ENCODE data around the gene SPECC1.
"Not testable (repeated sequence)": the region's sequence is repeated elsewhere in the genome, so short reads cannot be mapped to it uniquely, and the experiment has no call there.

SPECC1 gene

GRCh38 chr17:20173091-20173490 is 163.9 kb downstream of the SPECC1 start:
- no peak for DNase-seq (ENCODE audit: low spot score)

DNA sequence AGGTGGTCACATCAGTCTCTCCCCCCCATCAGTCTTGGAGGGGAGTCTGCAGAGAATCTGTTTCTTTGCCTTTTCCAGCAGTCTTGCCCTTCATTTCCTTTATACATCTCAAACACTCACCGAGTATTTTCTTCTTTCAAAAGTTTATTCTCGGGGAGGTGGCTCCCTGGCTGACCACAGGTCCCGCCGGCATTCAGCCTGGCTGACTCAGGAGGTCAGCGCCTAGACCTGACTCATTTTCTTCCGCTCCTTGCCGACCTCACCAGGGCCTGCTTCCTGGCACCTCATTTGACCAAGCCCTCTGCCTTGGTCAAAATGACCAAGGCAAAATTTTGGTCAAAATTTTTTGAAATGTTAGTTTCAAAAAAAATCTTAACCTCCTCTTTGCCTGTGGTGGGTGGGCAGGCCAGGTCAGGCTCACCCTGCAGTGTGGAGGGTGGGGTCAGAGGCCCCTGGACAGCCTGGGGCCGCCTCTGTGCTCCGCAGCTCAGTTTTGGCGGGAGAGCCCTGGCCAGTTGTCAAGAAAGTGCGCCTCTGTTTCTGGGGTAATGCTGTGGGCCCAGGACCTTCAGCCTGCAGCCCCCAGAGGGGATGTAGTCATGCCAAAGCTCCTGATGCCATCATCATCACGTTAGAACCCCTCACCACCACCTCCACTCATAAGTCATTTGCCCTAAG is 165.6 kb downstream of the SPECC1 start:
- DNase-seq (ENCODE audit: low spot score), result no peak

DNA sequence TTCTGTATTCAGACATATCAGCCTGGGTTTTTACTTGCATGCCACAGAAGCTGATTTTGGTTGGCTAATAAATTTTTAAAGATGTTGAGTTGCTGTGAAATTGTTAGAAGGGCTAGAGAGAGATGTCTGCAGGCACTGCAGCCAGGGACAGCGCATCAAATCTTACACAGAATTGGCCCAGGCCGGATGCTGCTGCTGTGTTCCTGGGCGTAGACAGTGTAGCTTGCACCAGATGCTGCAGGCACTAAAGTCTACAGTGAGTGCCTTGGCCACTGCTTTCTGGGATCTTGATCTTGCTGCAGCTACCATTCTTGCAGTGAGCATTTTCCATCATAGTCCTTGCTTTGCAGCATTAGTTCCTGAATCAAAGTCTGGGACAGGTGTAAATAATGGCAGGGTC is 169.9 kb downstream of the SPECC1 start:
- no peak for DNase-seq (ENCODE audit: low spot score)

GRCh38 chr17:20180661-20181060 is 171.5 kb downstream of the SPECC1 start:
- DNase-seq (ENCODE audit: low spot score), result no peak

DNA sequence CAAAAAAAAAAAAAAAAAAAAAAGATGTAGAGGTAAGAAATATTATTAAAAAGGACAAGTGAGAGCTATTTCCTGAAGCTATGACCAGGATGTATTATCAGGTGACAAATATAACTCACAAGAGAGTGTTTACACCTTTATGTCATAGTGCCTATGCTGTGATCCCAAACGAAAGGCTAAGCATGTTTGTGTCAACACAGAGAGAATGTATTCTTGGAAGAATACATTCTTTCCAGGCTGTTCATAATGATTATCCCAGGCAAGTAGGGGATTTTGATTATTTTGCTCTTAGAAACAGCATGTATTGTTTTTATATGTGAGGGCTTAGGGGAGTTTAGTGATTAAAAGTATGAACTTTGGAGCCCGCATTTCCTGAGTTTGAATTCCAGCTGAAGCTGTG is 175.0 kb downstream of the SPECC1 start:
- no peak for DNase-seq (ENCODE audit: low spot score)

DNA sequence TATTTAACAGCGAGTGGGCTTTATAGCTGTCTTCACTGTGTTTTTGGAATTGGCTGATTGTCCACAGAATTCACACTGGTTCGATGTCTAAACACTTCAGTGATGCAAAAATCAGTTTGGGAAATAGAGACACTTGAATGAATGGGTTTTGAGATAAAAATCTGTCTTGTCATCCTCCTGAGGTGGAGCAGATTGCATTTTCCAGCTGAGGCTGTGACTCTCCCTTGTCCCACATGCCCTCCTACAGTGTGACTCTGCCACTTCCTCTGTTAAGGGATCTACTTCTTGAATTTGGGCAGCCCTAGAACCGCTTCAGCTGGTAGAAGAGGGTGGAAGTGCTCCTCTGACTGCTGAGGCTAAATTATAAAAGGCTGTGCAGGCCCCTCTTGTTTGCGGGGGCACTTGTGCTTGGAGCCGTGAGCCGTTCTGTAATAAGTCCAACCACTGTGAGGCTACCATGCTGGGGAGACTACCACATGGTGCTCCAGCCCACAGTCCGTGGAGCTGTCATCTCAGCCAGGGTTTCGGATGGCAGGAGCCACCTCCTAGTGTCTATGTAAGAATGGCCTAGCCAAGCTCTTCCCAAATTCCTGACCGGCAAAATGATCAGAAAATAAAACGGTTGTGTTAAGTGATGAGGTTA is 175.9 kb downstream of the SPECC1 start:
- DNase-seq (ENCODE audit: low spot score), result no peak

DNA sequence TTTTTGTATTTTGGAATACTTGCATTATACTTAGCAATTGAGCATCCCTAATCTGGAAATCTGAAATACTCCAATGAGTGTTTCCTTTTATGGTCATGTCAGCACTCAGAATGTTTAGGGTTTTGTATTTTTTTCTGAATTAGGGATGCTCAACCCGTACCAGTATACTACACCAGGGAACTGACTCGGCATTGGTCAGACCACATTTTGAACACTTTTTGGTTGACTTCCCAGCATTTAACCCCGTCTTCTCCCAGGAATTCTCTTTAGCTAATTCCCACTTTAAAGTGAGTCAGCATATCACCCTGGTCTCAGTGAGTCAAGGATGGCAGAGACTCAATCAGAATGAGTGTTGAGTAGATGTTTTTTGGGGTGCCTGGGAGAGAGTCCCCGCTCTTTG is 177.9 kb downstream of the SPECC1 start:
- DNase-seq (ENCODE audit: low spot score), result no peak

- no peak for DNase-seq (ENCODE audit: low spot score)
Observed at GRCh38 chr17:20189302-20189701, 180.1 kb downstream of the SPECC1 start.

DNA sequence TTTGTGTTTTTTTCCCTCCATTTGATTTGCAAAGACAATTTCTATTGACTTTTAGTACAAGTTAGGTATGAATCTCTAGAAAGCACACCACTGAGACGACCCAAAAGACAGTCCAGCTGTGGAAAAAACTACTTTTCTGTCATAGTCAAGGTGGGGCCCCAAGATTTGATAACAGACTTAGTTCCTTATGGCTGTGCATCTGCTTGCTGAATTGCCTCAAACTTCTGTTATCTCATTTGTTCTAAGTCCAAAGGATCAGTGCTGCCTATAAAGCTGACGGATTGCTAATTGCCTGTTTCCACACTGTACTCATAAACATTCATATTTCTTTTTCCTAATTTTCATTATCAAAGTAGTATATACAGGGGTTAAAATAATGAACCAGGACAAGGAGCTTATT is 180.8 kb downstream of the SPECC1 start:
- DNase-seq (ENCODE audit: low spot score), result no peak

- no peak for DNase-seq (ENCODE audit: low spot score)
Observed at GRCh38 chr17:20190605-20191004, 181.4 kb downstream of the SPECC1 start.

DNA sequence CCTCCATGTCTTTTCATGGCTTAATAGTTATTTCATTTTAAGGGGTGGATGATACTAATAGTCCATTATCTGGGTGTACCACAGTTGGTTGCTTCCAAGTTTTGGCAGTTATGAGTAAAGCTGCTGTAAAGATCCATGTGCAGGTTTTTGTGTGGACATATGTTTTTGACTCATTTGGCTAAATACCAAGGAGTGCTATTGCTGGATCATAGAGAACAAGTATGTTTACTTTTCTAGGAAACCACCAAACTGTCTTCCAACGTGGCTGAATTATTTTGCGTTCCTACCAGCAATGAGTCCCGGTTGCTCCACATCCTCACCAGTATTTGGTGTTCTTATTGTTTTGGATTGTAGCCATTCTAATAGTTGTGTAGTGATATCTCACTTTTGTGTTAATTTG is 181.9 kb downstream of the SPECC1 start:
- DNase-seq (ENCODE audit: low spot score), result no peak

DNA sequence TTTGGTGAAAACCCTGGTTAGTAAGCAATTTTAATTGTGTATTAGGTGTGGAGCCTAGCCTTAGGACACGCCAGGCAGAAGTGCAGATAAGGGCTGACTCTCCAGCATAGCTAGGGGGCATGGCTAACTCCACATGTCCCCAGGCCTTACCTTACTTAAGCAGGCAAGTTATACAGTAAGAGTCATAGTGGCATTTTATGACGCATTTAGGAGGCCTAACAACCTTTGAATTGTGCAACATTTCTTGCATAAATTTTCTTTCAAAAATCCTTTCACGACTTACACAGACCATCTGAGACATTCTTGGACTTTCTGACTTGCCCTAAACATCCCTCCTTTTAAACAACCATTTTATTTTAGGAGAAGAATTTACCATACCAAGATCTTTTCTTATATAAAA is 187.1 kb downstream of the SPECC1 start:
- DNase-seq (ENCODE audit: low spot score), result not testable (repeated sequence)

GRCh38 chr17:20197272-20197926 is 188.2 kb downstream of the SPECC1 start:
- no peak for DNase-seq (ENCODE audit: low spot score)

GRCh38 chr17:20200016-20200795 is 191.0 kb downstream of the SPECC1 start:
- DNase-seq (ENCODE audit: low spot score), result no peak

- DNase-seq (ENCODE audit: low spot score), result no peak
Observed at GRCh38 chr17:20200865-20201458, 191.8 kb downstream of the SPECC1 start.

DNA sequence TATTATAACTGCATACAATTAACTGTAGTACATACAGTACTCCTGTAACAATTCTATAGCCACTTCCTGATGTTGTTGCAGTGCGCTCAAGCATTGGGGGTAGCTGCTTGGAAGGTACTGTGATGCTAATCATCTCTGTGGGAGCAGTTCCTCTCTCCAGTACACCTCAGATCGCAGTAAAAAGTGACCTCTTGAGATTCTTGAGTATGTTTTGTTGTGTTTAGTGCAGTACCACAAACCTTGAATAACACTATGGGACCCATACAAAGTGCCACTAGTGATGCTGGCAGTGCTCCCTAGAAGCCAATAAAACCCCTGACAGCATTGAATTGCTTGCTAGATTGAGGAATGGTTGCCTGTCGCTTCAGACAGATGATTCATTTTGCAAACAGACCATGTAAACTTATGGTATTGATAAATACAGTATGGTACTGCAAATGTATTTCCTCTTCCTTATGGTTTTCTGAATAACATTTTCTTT is 193.0 kb downstream of the SPECC1 start:
- DNase-seq (ENCODE audit: low spot score), result no peak

DNA sequence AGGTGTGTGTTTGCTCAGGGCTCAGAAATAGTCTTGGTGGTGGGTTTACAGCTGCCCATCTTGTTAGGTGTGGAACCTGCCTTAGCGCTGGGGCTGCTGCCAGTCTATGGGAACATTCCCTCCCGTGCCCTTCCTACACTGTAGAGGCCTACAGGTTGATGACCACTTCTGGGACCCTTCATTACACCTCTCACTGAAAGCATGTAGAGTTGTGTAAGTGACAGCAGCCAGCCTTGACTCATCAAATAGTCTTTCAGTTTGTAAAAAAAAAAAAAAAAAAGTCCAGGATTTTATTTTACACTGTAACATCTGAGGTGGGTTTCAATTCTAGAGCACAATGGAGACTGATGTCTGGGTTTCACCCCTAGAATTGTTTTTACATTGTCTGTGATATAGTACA is 193.9 kb downstream of the SPECC1 start:
- DNase-seq (ENCODE audit: low spot score), result no peak

GRCh38 chr17:20203761-20204263 is 194.7 kb downstream of the SPECC1 start:
- DNase-seq (ENCODE audit: low spot score), result no peak

DNA sequence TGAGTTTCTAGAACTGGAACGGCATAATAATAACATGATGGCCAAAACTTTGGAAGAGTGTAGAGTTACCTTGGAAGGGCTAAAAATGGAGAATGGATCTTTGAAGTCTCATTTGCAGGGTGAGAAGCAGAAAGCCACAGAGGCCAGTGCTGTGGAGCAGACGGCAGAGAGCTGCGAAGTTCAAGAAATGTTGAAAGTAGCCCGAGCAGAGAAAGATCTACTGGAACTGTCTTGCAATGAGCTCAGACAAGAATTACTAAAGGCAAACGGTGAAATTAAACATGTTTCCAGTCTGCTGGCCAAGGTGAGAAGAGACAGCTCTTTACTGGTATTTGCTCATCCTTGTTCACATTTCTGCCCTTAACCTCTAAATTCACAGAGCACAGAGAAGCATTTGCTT is 196.4 kb downstream of the SPECC1 start:
- no peak for DNase-seq (ENCODE audit: low spot score)

GRCh38 chr17:20206068-20206467 is 196.9 kb downstream of the SPECC1 start:
- no peak for DNase-seq (ENCODE audit: low spot score)

DNA sequence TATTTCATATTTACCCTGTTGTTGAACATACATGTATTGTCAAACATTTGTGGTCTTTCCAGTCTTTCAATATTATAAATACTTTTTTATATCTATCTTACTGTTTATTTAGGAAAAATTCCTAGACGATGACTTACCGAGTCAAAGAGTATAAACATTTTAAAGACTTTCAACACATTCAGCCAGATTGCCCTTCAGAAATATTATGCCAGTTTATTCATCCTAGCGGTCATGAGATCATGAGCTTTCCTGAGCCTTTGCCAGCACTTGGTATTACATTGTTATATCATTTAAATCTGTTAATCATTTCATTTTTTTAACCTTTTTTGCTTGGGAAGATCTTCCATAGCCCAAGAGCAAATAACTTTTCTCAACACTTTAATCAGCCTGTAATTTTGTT is 197.4 kb downstream of the SPECC1 start:
- no peak for DNase-seq (ENCODE audit: low spot score)
